ENCODE measurements around the gene S100A1.

The S100A1 gene

GRCh38 chr1:153616917-153617311 lies 11.3 kb upstream of the S100A1 start:
- TF ChIP-seq CTCF (IDR thresholded peaks at IDR 0.05), result no peak

- no peak for TF ChIP-seq CTCF (IDR thresholded peaks at IDR 0.05)
These were observed 10.6 kb upstream of the S100A1 start for GRCh38 chr1:153617663-153618062.

DNA sequence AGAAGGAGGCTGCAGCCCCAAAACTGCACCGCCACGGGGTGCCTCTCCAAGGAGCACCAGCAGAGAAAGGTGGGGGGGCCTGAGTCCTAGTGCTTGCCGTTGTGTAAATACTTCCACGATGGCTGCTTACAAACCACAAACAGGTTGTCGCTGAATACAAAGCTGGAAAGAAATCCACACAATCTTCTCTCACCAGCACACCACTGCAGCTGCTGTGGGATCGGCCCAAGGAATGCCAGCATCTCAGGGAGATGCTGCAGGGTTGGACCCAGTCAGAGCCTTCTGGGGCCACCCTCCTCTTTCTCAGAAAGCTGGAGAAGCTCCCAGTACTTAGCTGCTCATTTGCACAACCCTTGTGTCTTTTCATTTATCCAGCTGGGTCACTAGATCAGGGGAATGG lies 9.1 kb upstream of the S100A1 start:
- TF ChIP-seq CTCF (IDR thresholded peaks at IDR 0.05), result no peak

GRCh38 chr1:153623101-153623500 lies 5.1 kb upstream of the S100A1 start:
- TF ChIP-seq CTCF (IDR thresholded peaks at IDR 0.05), result no peak

DNA sequence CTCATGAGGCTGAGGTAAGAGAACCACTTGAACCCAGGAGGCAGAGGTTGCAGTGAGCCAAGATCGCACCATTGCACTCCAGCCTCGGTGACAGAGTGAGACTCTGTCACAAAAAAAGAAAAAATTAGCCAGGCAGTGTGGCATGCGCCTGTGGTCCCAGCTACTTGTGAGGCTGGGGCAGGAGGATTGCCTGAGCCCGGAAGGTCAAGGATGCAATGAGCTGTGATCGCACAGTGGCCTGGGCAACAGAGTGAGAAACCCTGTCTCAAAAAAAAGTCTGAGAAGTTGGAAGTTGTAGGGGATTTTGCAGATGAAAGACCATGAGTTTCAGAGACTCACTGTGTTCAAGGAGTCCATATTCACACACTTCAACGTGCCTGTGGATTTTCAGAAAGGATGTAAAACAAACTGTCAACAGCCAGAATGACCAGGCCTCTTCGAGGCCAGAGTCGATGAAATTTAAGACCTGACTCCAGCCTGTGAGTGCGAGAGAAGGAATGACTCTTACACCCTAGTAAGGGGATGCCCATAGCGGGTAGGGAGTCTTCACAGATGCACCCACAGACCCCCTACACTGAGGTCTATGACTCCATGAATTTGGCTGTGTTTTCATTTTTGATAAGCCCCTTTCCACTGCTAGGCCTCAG lies 3.1 kb upstream of the S100A1 start:
- no peak for TF ChIP-seq CTCF (IDR thresholded peaks at IDR 0.05)

- TF ChIP-seq CTCF (IDR thresholded peaks at IDR 0.05), result no peak
These were observed 1.7 kb upstream of the S100A1 start for GRCh38 chr1:153626477-153626903.

DNA sequence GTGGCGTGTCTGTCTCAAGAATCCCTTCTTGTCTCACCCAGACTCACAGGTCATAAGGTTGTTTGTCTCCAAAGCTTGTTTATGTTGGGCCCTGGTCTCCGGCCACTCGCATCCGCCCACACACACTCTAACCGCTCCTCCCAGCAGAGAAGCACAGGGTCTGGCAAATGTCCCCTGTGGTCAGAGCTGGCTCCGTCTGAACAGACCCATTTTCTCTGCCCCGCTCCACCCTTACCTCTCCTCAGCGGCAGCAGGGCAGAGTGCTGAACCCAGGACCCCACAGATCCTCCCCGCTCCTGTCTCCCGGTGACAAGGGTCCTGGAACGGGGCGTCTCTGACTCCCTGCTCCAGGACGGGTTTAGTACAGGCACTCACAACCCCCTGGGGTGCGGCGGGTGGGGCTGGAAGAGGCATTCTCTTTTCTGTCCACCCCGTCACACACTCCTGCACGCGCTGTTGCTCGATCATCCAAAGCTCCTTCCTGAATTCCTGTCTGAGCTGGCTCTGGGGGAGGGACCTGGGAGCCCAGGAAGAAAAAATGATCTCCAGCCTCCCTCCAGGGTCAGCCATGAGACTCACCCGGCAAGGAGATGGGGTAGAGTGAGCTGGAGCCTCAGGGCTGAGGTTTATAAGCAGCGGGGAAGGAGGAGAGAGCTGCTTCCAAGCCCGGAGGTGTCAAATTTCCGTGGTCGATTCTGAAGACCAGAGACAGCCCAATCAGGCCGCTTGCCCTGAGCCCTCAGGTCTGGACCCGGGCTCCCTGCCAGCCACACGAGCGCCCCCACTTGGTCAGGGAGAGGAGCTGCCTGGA lies 1.1 kb upstream of the S100A1 start, which contains the start of gene S100A13:
S100A13 (minus strand) TSS at position 602 of the 811 bp plus-strand sequence. CDS start 1,033 bp downstream, outside the sequence.
- TF ChIP-seq CTCF (IDR thresholded peaks at IDR 0.05), result no peak
